ENCODE data around the gene B4GALT6.

B4GALT6 gene

GRCh38 chr18:31645411-31645810 is 39.0 kb downstream of the B4GALT6 start:
- no peak overlapping the region for H3K4me3 ChIP-seq (ENCODE audit: control insufficient read depth, low read depth, low read length)
- no peak for TF ChIP-seq CTCF (IDR thresholded peaks at IDR 0.05; ENCODE audit: control insufficient read depth, insufficient read depth, low read depth, low read length, missing control alignments)
- DNase-seq (ENCODE audit: low read depth): no peak

- DNase-seq (ENCODE audit: low read depth): no peak
- no peak overlapping the region for H3K4me3 ChIP-seq (ENCODE audit: control insufficient read depth, low read depth, low read length)
- no peak for TF ChIP-seq CTCF (IDR thresholded peaks at IDR 0.05; ENCODE audit: control insufficient read depth, insufficient read depth, low read depth, low read length, missing control alignments)
Measured at GRCh38 chr18:31643003-31643402, 41.4 kb downstream of the B4GALT6 start.

GRCh38 chr18:31637445-31637844 is 46.9 kb downstream of the B4GALT6 start:
- no peak overlapping the region for H3K4me3 ChIP-seq (ENCODE audit: control insufficient read depth, low read depth, low read length)
- no peak for DNase-seq (ENCODE audit: low read depth)
- TF ChIP-seq CTCF (IDR thresholded peaks at IDR 0.05; ENCODE audit: control insufficient read depth, insufficient read depth, low read depth, low read length, missing control alignments): no peak

- DNase-seq (ENCODE audit: low read depth): no peak
- H3K4me3 ChIP-seq (ENCODE audit: control insufficient read depth, low read depth, low read length): no peak overlapping the region
- no peak for TF ChIP-seq CTCF (IDR thresholded peaks at IDR 0.05; ENCODE audit: control insufficient read depth, insufficient read depth, low read depth, low read length, missing control alignments)
Measured at GRCh38 chr18:31636387-31636786, 48.0 kb downstream of the B4GALT6 start.

GRCh38 chr18:31634331-31634713 is 50.1 kb downstream of the B4GALT6 start:
- TF ChIP-seq CTCF (IDR thresholded peaks at IDR 0.05; ENCODE audit: control insufficient read depth, insufficient read depth, low read depth, low read length, missing control alignments): no peak
- DNase-seq (ENCODE audit: low read depth): no peak
- H3K4me3 ChIP-seq (ENCODE audit: control insufficient read depth, low read depth, low read length): no peak overlapping the region

GRCh38 chr18:31633392-31634330 is 50.7 kb downstream of the B4GALT6 start:
- no peak for DNase-seq (ENCODE audit: low read depth)
- TF ChIP-seq CTCF (IDR thresholded peaks at IDR 0.05; ENCODE audit: control insufficient read depth, insufficient read depth, low read depth, low read length, missing control alignments): no peak
- H3K4me3 ChIP-seq (ENCODE audit: control insufficient read depth, low read depth, low read length): no peak overlapping the region

Data from AG09309 (cell line).